Central memory CD8-positive, alpha-beta T cell (primary cell): Measurements from ENCODE around the gene NOC3L.

Experiments used
- ATAC-seq: fragments of 150-1000 bp; cut with Tn5 transposase; replicated peaks from 2 replicates; pipeline ENCODE4 v1.10.0; 2022; ENCODE audit warnings: mild to moderate bottlenecking, moderate FRiP score, moderate number of reproducible peaks; ENCODE audit not compliant: poor library complexity, severe bottlenecking; ENCODE audit errors: extremely low read depth
- DNase-seq, 2 donors: peaks; one replicate each; pipeline ENCODE4 v3.0.0; 2021; ENCODE audit warnings: low spot score in 2 of 2
- H3K27ac Mint-ChIP-seq: one replicate; pipeline ENCODE4 v1.8.0; 2022; ENCODE audit warnings: low read depth, mild to moderate bottlenecking, moderate library complexity, mixed read lengths
- H3K27me3 Mint-ChIP-seq: one replicate; pipeline ENCODE4 v1.8.0; 2022; ENCODE audit warnings: mixed read lengths
- H3K36me3 Mint-ChIP-seq: one replicate; pipeline ENCODE4 v1.8.0; 2022; ENCODE audit warnings: mild to moderate bottlenecking, moderate library complexity, mixed read lengths; ENCODE audit not compliant: insufficient read depth
- H3K4me1 Mint-ChIP-seq: one replicate; pipeline ENCODE4 v1.8.0; 2022; ENCODE audit warnings: mixed read lengths
- H3K4me3 Mint-ChIP-seq: one replicate; pipeline ENCODE4 v1.8.0; 2022; ENCODE audit warnings: mild to moderate bottlenecking, moderate library complexity, mixed read lengths
- H3K9me3 Mint-ChIP-seq: one replicate; pipeline ENCODE4 v1.8.0; 2022; ENCODE audit warnings: mixed read lengths

Gene NOC3L

DNA sequence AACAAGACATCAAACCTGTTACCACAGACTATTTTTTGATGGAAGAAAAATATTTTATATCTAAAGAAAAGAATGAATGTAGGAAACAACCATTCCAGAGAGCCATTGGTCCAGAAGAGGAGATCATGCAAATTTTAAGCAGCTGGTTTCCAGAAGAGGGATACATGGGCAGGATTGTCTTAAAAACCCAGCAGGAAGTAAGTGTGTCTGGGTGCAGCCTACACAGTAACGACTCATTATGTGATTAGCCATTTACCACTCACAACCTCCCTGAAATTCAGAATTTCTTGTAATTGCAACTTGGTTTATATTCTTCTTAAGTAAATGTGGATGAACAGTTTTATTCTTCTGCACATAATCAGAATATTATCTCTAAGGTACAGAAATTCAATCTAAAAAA lies 46.2 kb downstream of the NOC3L start:
- Mint-ChIP-seq H3K4me3 (no peak overlapping the region), H3K9me3 (no peaks in the 10 kb centered on the region), H3K4me1 (no peaks in the 10 kb centered on the region), H3K27me3 (peaks cover 6% of the 10 kb centered on the region), H3K27ac (no peak overlapping the region), H3K36me3 (no peaks in the 10 kb centered on the region)
- no peak for ATAC-seq
- no peak for DNase-seq

GRCh38 chr10:94315975-94316464 lies 46.7 kb downstream of the NOC3L start:
- Mint-ChIP-seq H3K4me1 (no peaks in the 10 kb centered on the region), H3K9me3 (no peaks in the 10 kb centered on the region), H3K27me3 (peaks cover 12% of the 10 kb centered on the region), H3K27ac (no peak overlapping the region), H3K4me3 (no peak overlapping the region), H3K36me3 (no peaks in the 10 kb centered on the region)
- no peak for DNase-seq
- no peak for ATAC-seq

GRCh38 chr10:94315024-94315451 lies 47.7 kb downstream of the NOC3L start:
- Mint-ChIP-seq H3K9me3 (no peaks in the 10 kb centered on the region), H3K27ac (no peak overlapping the region), H3K27me3 (peaks cover 21% of the 10 kb centered on the region), H3K36me3 (no peaks in the 10 kb centered on the region), H3K4me3 (no peak overlapping the region), H3K4me1 (no peaks in the 10 kb centered on the region)
- no peak for ATAC-seq
- DNase-seq: no peak

GRCh38 chr10:94310369-94310768 lies 52.4 kb downstream of the NOC3L start:
- ATAC-seq (no peak), DNase-seq (no peak)
- Mint-ChIP-seq H3K4me1 (no peaks in the 10 kb centered on the region), H3K27me3 (peaks cover 60% of the 10 kb centered on the region), H3K9me3 (no peaks in the 10 kb centered on the region), H3K4me3 (no peak overlapping the region), H3K27ac (no peak overlapping the region), H3K36me3 (no peaks in the 10 kb centered on the region)

- Mint-ChIP-seq H3K27me3 (peaks cover 65% of the 10 kb centered on the region), H3K4me1 (no peaks in the 10 kb centered on the region), H3K9me3 (no peaks in the 10 kb centered on the region), H3K27ac (no peak overlapping the region), H3K36me3 (no peaks in the 10 kb centered on the region), H3K4me3 (no peak overlapping the region)
- no peak for ATAC-seq
- DNase-seq: no peak
Observed at GRCh38 chr10:94308866-94309265, 53.9 kb downstream of the NOC3L start.

GRCh38 chr10:94307046-94307615 lies 55.6 kb downstream of the NOC3L start:
- no peaks in the 10 kb centered on the region for H3K9me3 Mint-ChIP-seq
- no peak overlapping the region for H3K4me3 Mint-ChIP-seq
- DNase-seq (no peak), ATAC-seq (no peak)
- H3K27ac Mint-ChIP-seq: no peak overlapping the region
- no peaks in the 10 kb centered on the region for H3K36me3 Mint-ChIP-seq
- peaks cover 76% of the 10 kb centered on the region for H3K27me3 Mint-ChIP-seq
- no peaks in the 10 kb centered on the region for H3K4me1 Mint-ChIP-seq

GRCh38 chr10:94303929-94304328 lies 58.8 kb downstream of the NOC3L start:
- Mint-ChIP-seq H3K27ac (no peak overlapping the region), H3K4me1 (peaks cover 8% of the 10 kb centered on the region), H3K4me3 (no peak overlapping the region), H3K36me3 (no peaks in the 10 kb centered on the region), H3K9me3 (no peaks in the 10 kb centered on the region), H3K27me3 (peaks cover 59% of the 10 kb centered on the region)
- no peak for DNase-seq
- ATAC-seq: no peak

- H3K9me3 Mint-ChIP-seq: no peaks in the 10 kb centered on the region
- peaks cover 58% of the 10 kb centered on the region for H3K27me3 Mint-ChIP-seq
- ATAC-seq (no peak), DNase-seq (no peak)
- no peak overlapping the region for H3K4me3 Mint-ChIP-seq
- no peak overlapping the region for H3K27ac Mint-ChIP-seq
- no peaks in the 10 kb centered on the region for H3K36me3 Mint-ChIP-seq
- H3K4me1 Mint-ChIP-seq: peaks cover 8% of the 10 kb centered on the region
Observed at GRCh38 chr10:94300042-94300441, 62.7 kb downstream of the NOC3L start.

DNA sequence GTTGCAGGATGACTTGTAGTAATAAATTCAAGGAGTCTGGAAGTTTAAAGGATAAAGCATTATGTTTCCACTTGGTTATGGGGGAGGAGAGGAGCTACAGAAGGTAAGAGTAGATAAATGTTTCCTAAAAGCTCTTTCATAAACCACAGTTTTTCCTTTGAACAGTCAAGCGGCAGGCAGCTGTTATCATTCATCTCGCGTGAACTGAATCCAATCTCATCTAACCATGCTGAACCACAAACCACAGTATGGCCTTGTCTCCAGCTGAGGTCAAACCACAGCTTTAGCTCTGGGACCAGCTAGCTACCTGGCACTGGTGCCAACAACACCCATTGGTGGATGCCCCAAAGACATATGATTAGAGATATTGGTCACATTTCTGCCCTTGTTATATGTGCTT lies 63.3 kb downstream of the NOC3L start:
- H3K4me3 Mint-ChIP-seq: no peak overlapping the region
- H3K27ac Mint-ChIP-seq: no peak overlapping the region
- DNase-seq (no peak), ATAC-seq (no peak)
- H3K27me3 Mint-ChIP-seq: peaks cover 59% of the 10 kb centered on the region
- H3K9me3 Mint-ChIP-seq: no peaks in the 10 kb centered on the region
- no peaks in the 10 kb centered on the region for H3K36me3 Mint-ChIP-seq
- peaks cover 8% of the 10 kb centered on the region for H3K4me1 Mint-ChIP-seq

GRCh38 chr10:94294168-94294567 lies 68.6 kb downstream of the NOC3L start:
- no peak overlapping the region for H3K27ac Mint-ChIP-seq
- no peak overlapping the region for H3K4me3 Mint-ChIP-seq
- H3K9me3 Mint-ChIP-seq: no peaks in the 10 kb centered on the region
- peaks cover 69% of the 10 kb centered on the region for H3K27me3 Mint-ChIP-seq
- no peaks in the 10 kb centered on the region for H3K36me3 Mint-ChIP-seq
- peaks cover 3% of the 10 kb centered on the region for H3K4me1 Mint-ChIP-seq
- DNase-seq: no peak
- no peak for ATAC-seq

- no peaks in the 10 kb centered on the region for H3K4me1 Mint-ChIP-seq
- H3K36me3 Mint-ChIP-seq: no peaks in the 10 kb centered on the region
- no peak for DNase-seq
- H3K4me3 Mint-ChIP-seq: no peak overlapping the region
- no peaks in the 10 kb centered on the region for H3K9me3 Mint-ChIP-seq
- no peak for ATAC-seq
- no peak overlapping the region for H3K27ac Mint-ChIP-seq
- peaks cover 61% of the 10 kb centered on the region for H3K27me3 Mint-ChIP-seq
Observed at GRCh38 chr10:94293354-94293753, 69.4 kb downstream of the NOC3L start.

- DNase-seq (no peak), ATAC-seq (no peak)
- Mint-ChIP-seq H3K27ac (no peak overlapping the region), H3K36me3 (no peaks in the 10 kb centered on the region), H3K9me3 (no peaks in the 10 kb centered on the region), H3K4me3 (no peak overlapping the region), H3K27me3 (peaks cover 61% of the 10 kb centered on the region), H3K4me1 (no peaks in the 10 kb centered on the region)
Observed at GRCh38 chr10:94292434-94293090, 70.2 kb downstream of the NOC3L start.

- DNase-seq (no peak), ATAC-seq (no peak)
- H3K36me3 Mint-ChIP-seq: no peaks in the 10 kb centered on the region
- H3K27me3 Mint-ChIP-seq: peaks cover 45% of the 10 kb centered on the region
- H3K4me3 Mint-ChIP-seq: no peak overlapping the region
- H3K4me1 Mint-ChIP-seq: no peaks in the 10 kb centered on the region
- no peaks in the 10 kb centered on the region for H3K9me3 Mint-ChIP-seq
- H3K27ac Mint-ChIP-seq: no peak overlapping the region
Observed at GRCh38 chr10:94288361-94289101, 74.2 kb downstream of the NOC3L start.
